SK-N-DZ (cell line): Measurements from ENCODE around the gene NPM3.

ENCODE experiments used
- DNase-seq: peaks from one replicate; pipeline ENCODE4 v3.0.0-alpha.2; 2015; ENCODE audit warnings: low spot score

NPM3 gene

GRCh38 chr10:101759309-101760247 is 23.7 kb downstream of the NPM3 start:
- no peak for DNase-seq

DNA sequence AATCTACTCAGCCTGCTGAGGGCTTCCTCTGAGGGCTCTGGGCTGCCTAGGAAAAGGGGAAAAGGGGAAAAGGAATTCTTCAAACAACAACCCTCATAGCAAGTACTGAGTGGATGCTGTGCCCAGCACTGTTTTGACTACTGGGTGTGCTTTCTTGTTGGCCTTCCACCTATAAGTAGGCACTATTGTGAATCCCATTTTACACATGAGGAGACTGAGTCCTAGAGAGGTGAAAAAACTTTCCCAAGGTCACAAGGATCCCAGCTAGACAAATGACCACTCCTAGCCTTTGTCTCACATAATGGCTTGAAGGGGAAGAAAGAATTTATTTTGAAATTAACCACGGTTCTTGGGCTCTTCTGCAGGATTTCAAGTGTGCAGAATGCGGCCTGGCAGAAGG is 24.4 kb downstream of the NPM3 start:
- no peak for DNase-seq

DNA sequence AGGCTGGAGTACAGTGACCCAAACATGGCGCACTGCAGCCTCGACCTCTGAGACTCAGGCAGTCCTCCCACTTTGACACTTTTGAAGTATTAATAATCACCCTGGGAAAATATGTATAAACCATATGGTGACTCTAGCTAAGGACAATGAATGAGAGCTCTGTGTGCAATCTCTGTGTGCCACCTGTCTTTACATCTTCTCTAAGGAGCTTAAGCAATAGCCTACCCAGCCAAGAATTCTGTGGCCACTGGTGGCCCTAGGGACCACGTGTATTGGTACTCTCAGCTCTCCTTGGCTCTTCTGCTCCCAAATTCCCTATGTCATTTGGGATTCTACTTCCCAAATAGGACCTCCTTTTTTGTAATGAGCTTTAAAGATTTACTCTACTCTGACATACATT is 31.0 kb downstream of the NPM3 start:
- no peak for DNase-seq

DNA sequence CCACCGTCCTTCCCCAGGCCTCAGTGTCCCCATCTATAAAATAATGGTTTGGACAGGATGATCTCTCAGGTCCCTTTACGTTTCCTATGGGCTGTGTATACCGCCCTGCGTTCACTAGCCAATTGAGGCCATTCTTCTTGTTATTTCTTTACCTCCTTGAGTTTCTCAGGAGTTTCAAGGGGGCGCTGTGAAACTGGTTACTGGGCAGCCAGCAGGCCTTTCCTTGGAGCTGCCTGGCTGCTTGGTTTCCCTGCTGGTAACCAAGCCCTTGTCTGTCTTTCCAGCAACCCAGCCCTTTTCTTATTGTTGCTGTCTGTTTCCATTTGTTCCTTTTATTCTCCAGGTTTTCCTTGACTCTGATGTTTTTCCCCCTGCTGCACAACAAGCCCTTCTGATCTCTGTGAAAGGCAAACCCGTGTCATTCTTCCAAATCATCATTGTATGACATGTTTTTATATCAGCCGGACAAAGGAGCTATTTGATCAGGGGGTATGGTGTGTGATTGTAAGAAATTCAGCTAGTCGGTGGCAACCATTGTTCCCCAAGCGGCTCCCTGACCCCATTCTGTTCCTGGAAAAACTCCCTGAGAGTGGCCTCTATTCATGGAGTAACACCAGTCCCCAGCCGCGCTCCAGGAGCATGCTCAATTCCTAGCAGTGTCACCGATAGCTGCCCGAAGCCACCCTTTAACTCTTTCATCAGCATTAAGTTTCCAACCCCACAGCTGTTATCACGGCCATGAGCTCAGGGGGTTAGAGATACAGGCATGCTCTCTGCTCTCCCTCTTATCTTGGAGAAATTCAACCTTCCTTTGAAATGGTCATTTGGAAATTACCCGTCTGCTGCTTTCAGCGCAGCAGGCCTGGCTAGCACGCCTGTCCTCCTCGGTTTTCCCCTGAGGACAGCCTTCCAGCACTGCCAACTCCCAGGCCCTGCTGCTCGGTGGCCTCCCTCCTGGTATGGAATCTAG is 33.9 kb downstream of the NPM3 start:
- peak; percentile 69 for DNase-seq

- no peak for DNase-seq
Observed at GRCh38 chr10:101748496-101748895, 34.8 kb downstream of the NPM3 start.

DNA sequence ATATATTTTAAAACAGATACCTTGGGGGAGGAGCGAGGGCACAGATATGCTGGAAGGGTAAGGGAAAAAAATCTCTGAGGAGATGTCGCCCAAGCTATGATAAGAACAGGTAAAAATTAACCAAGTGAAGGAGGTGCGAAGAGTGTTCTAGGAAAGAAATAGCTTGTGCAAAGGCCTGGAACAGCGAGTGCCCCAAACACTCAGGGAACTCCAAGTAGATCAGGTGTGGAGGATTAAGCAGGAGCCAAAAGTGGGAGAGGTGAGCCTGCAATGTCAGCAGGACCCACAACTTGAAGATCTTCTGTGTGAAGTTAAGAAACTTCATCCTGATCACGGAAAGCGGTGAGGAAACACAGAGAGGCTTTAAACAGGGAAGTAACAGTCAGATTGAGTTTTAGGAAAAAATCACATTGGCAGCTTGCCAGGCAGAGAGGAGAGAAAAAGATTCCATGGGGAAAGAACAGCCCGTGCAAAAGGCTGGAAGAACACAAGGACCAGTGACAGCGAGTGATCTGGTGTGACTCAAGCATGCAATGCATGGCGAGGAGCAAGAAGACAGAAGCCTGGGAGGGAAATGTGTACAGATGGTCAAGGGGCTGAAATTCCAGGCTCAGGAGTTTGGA is 38.1 kb downstream of the NPM3 start:
- DNase-seq, result peak; percentile 41

GRCh38 chr10:101744267-101744666 is 39.0 kb downstream of the NPM3 start:
- no peak for DNase-seq

GRCh38 chr10:101741938-101742337 is 41.3 kb downstream of the NPM3 start:
- DNase-seq, result no peak

- DNase-seq, result no peak
Observed at GRCh38 chr10:101736666-101737065, 46.6 kb downstream of the NPM3 start.

DNA sequence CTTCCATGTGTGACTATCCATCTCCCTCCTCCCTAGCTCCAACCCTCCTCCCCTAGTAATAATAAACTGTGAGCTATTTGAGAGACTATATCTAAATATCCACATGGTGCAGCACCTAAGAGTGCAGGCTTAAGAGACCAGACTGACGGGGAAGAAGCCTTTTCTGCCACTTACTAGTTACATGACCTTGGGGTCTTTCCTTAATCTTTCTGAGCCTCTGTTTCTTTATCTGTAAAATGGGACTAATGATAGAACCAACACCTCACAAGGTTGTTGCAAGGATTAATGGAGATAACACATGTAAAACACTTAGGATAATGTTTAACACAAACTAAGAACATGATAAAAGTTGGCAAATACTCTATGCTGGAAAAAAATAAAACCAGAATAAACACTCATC is 51.1 kb downstream of the NPM3 start:
- DNase-seq, result no peak
